GM23248 (cell line): ENCODE measurements around the gene RAB6B. TPM values are rescaled to one million over a fixed set of nuclear protein-coding genes. Genes with fewer than 3 reads are reported as not detected.

Source experiments
- DNase-seq: peaks from one replicate; pipeline ENCODE4 v3.0.0-alpha.2; 2015
- H2AFZ ChIP-seq: fragments of 200-600 bp; sonication (generic); 2 replicates; pipeline ENCODE4 v1.6.1; 2016; ENCODE audit warnings: antibody characterized with exemption
- H3F3A ChIP-seq: fragments of 200-600 bp; sonication (generic); 2 replicates; pipeline ENCODE4 v1.6.1; 2016; ENCODE audit warnings: mild to moderate bottlenecking, antibody characterized with exemption, mixed run types; ENCODE audit not compliant: insufficient read depth
- H3K27ac ChIP-seq: fragments of 200-600 bp; sonication (generic); 2 replicates; pipeline ENCODE4 v1.5.1; 2016; ENCODE audit warnings: mild to moderate bottlenecking
- H3K27me3 ChIP-seq: fragments of 200-600 bp; sonication (generic); replicated peaks from 2 replicates; pipeline ENCODE4 v1.6.1; 2016; ENCODE audit warnings: mild to moderate bottlenecking; ENCODE audit not compliant: insufficient read depth
- H3K36me3 ChIP-seq: fragments of 200-600 bp; sonication (generic); 2 replicates; pipeline ENCODE4 v1.6.1; 2016; ENCODE audit warnings: low read depth, mild to moderate bottlenecking
- H3K4me1 ChIP-seq: fragments of 200-600 bp; sonication (generic); 2 replicates; pipeline ENCODE4 v1.6.1; 2016; ENCODE audit warnings: mild to moderate bottlenecking; ENCODE audit not compliant: insufficient read depth
- H3K4me2 ChIP-seq: fragments of 200-600 bp; sonication (generic); one replicate; pipeline ENCODE4 v1.6.1; 2016; ENCODE audit warnings: mild to moderate bottlenecking; ENCODE audit not compliant: unreplicated experiment
- H3K4me3 ChIP-seq: fragments of 200-600 bp; sonication (generic); 2 replicates; pipeline ENCODE4 v1.5.1; 2016; ENCODE audit warnings: mild to moderate bottlenecking
- H3K79me2 ChIP-seq: fragments of 200-600 bp; sonication (generic); 2 replicates; pipeline ENCODE4 v1.6.1; 2016; ENCODE audit warnings: mild to moderate bottlenecking; ENCODE audit not compliant: insufficient read depth
- H3K9ac ChIP-seq: fragments of 200-600 bp; sonication (generic); 2 replicates; pipeline ENCODE4 v1.6.1; 2016; ENCODE audit warnings: mild to moderate bottlenecking
- H3K9me2 ChIP-seq: fragments of 200-600 bp; sonication (generic); 2 replicates; pipeline ENCODE4 v1.6.1; 2016; ENCODE audit warnings: mixed run types, mild to moderate bottlenecking, moderate library complexity; ENCODE audit not compliant: insufficient read depth
- H3K9me3 ChIP-seq: fragments of 200-600 bp; sonication (generic); one replicate; pipeline ENCODE4 v1.6.1; 2017; ENCODE audit warnings: low read depth
- H4K20me1 ChIP-seq: fragments of 200-600 bp; sonication (generic); 2 replicates; pipeline ENCODE4 v1.6.0; 2016; ENCODE audit not compliant: insufficient read depth
- EZH2 ChIP-seq: fragments of 200-600 bp; sonication (generic); IDR thresholded peaks from 2 replicates; pipeline ENCODE4 v1.6.1; 2018; ENCODE audit warnings: antibody characterized with exemption, mild to moderate bottlenecking; ENCODE audit not compliant: insufficient read depth, poor library complexity, severe bottlenecking
- EZH2phosphoT487 ChIP-seq: fragments of 200-600 bp; sonication (generic); IDR thresholded peaks from 2 replicates; pipeline ENCODE4 v1.6.1; 2018; ENCODE audit warnings: antibody characterized with exemption, moderate library complexity, mild to moderate bottlenecking, low read depth; ENCODE audit not compliant: insufficient read depth
- WGBS, 2 experiments: methylation state at CpG; one replicate each; pipeline ENCODE4 v1.1.6; 2015 to 2017; ENCODE audit warnings: low lambda C conversion rate in 2 of 2, low coverage in 1 of 2; ENCODE audit errors: missing lambda C conversion rate in 2 of 2; 5-methylcytosine and 5-hydroxymethylcytosine counted together
- in situ Hi-C: fragments of 300-500 bp; cut with MboI; formaldehyde crosslinking; loops from 2 replicates; pipeline ENCODE4 v1.15.0; 2020
- polyA plus RNA-seq: library from polyadenylated mRNA; unstranded; fragments of >200 nt; fragmentation: Nextera tagmentation; extraction: Ambion mirVana; gene quantifications from 2 replicates; pipeline ENCODE4 v1.2.1, GENCODE V29; 2016
- total RNA-seq: library from RNA; depleted of rRNA; stranded (reverse); fragments of >200 nt; shearing (Covaris generic); gene quantifications from 2 replicates; pipeline ENCODE4 v1.2.3, GENCODE V29; 2014

Gene RAB6B
- total and polyA plus RNA-seq, 2 experiments from 2014 or later: 0.59 to 0.76 TPM

- no peaks in the 10 kb centered on the region for H3K4me1 ChIP-seq
- no peaks in the 10 kb centered on the region for H3F3A ChIP-seq
- H3K4me2 ChIP-seq: no peak overlapping the region
- H3K27ac ChIP-seq: no peak overlapping the region
- H3K9ac ChIP-seq: no peak overlapping the region
- in situ Hi-C loops: no loop called here
- 29 to 30% methylated on average over 3 of the region's 3 CpGs for WGBS, 2 experiments
- TF ChIP-seq EZH2phosphoT487 (no peak), EZH2 (no peak)
- no peaks in the 10 kb centered on the region for H3K9me2 ChIP-seq
- H3K79me2 ChIP-seq: no peaks in the 10 kb centered on the region
- no peak overlapping the region for H3K4me3 ChIP-seq
- H3K36me3 ChIP-seq: no peaks in the 10 kb centered on the region
- no peaks in the 10 kb centered on the region for H3K9me3 ChIP-seq
- no peaks in the 10 kb centered on the region for H4K20me1 ChIP-seq
- DNase-seq: no peak
- peaks cover under 1% of the 10 kb centered on the region; the same call in 1 of the 2 replicates for H3K27me3 ChIP-seq
- no peak overlapping the region for H2AFZ ChIP-seq
Observed at GRCh38 chr3:133905376-133905775, 9.7 kb upstream of the RAB6B start.

DNA sequence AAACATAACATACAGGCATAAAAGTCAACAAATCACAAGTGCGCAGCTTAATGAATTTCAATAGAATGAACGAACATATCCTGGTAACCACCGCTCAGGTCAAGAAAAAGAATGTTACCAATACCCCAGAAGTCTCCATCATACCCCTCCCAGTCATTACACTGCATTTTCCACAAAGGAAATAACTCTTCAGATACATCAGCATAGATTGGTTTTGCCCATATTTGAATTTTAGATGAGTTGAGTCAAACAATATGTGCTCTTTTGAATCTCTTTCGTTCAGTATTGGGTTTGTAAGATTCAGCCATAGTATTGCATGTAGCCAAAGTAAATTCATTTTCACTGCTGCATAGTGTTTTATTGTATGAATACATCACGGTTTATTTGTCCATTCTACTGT lies 6.2 kb upstream of the RAB6B start:
- Histone ChIP-seq H2AFZ (no peak overlapping the region), H3K79me2 (no peaks in the 10 kb centered on the region), H3K9me2 (no peaks in the 10 kb centered on the region), H4K20me1 (no peaks in the 10 kb centered on the region), H3K4me2 (no peak overlapping the region), H3K4me3 (no peak overlapping the region), H3K36me3 (no peaks in the 10 kb centered on the region), H3K27ac (no peak overlapping the region), H3K27me3 (peaks cover 11% of the 10 kb centered on the region), H3K9me3 (no peaks in the 10 kb centered on the region), H3K9ac (no peak overlapping the region), H3K4me1 (no peaks in the 10 kb centered on the region), H3F3A (no peaks in the 10 kb centered on the region)
- in situ Hi-C loops: no loop called here
- 61 to 72% methylated on average over 5 of the region's 5 CpGs for WGBS, 2 experiments
- DNase-seq: no peak
- TF ChIP-seq EZH2 (no peak), EZH2phosphoT487 (no peak)

- Histone ChIP-seq H3K36me3 (no peaks in the 10 kb centered on the region), H4K20me1 (no peaks in the 10 kb centered on the region), H2AFZ (no peak overlapping the region), H3K4me1 (no peaks in the 10 kb centered on the region), H3K27me3 (peaks cover 15% of the 10 kb centered on the region), H3F3A (no peaks in the 10 kb centered on the region), H3K27ac (no peak overlapping the region), H3K79me2 (no peaks in the 10 kb centered on the region), H3K9ac (no peak overlapping the region), H3K9me3 (no peaks in the 10 kb centered on the region), H3K4me2 (no peak overlapping the region), H3K9me2 (no peaks in the 10 kb centered on the region), H3K4me3 (no peak overlapping the region)
- WGBS, 2 experiments: 47 to 71% methylated on average over 1 of the region's 1 CpG
- in situ Hi-C loops: no loop called here
- DNase-seq: no peak
- TF ChIP-seq EZH2phosphoT487: no peak
- no peak for TF ChIP-seq EZH2
Observed at GRCh38 chr3:133901083-133901482, 5.4 kb upstream of the RAB6B start.

- Histone ChIP-seq H3K4me2 (no peak overlapping the region), H3K9ac (no peak overlapping the region), H3K4me1 (no peaks in the 10 kb centered on the region), H3K79me2 (no peaks in the 10 kb centered on the region), H3K27ac (no peak overlapping the region), H2AFZ (no peak overlapping the region), H3K36me3 (no peaks in the 10 kb centered on the region), H3K4me3 (no peak overlapping the region), H3K9me2 (no peaks in the 10 kb centered on the region), H3F3A (no peaks in the 10 kb centered on the region), H3K27me3 (peaks cover 15% of the 10 kb centered on the region), H3K9me3 (no peaks in the 10 kb centered on the region), H4K20me1 (no peaks in the 10 kb centered on the region)
- in situ Hi-C loops: no loop called here
- TF ChIP-seq EZH2: no peak
- no peak for TF ChIP-seq EZH2phosphoT487
- no peak for DNase-seq
Observed at GRCh38 chr3:133899311-133899710, 3.6 kb upstream of the RAB6B start.

DNA sequence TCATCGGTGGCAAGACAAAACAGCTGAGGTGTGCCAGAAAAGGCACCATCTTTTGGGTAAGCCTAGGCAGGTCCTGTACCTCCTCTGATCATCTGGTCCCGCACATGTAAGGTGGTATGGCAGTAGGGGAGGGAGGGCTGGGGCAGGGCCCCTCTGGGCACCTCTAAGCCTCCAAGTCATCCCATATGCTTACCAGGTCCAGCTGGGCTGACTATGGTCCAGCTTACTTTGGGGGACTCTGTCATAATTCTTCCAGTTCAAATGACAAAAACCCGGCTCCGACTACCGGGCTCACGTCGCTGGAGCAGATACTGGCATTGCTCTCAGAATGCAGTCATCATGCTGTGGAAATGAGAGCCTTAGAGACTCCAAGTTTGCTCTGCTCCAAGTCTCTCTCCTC lies 1.9 kb upstream of the RAB6B start:
- 71 to 75% methylated on average over 7 of the region's 7 CpGs for WGBS, 2 experiments
- no peak overlapping the region for H3K4me3 ChIP-seq
- no peak overlapping the region for H3K4me2 ChIP-seq

More for the DNA sequence above, 1.9 kb upstream of the RAB6B start:
- TF ChIP-seq EZH2: no peak
- no peak for TF ChIP-seq EZH2phosphoT487
- H3K9ac ChIP-seq: no peak overlapping the region
- H3K4me1 ChIP-seq: no peaks in the 10 kb centered on the region
- no peaks in the 10 kb centered on the region for H3K9me3 ChIP-seq
- H2AFZ ChIP-seq: no peak overlapping the region
- no peaks in the 10 kb centered on the region for H3F3A ChIP-seq
- no peaks in the 10 kb centered on the region for H3K9me2 ChIP-seq
- in situ Hi-C loops: no loop called here
- H3K27ac ChIP-seq: no peak overlapping the region
- no peaks in the 10 kb centered on the region for H4K20me1 ChIP-seq
- no peaks in the 10 kb centered on the region for H3K79me2 ChIP-seq
- H3K36me3 ChIP-seq: no peaks in the 10 kb centered on the region
- no peak for DNase-seq
- peaks cover 15% of the 10 kb centered on the region; the same call in 1 of the 2 replicates for H3K27me3 ChIP-seq
